Gastrocnemius medialis (tissue), 4 donors: ENCODE results near the gene NIPBL. TPM values are rescaled to one million over a fixed set of nuclear protein-coding genes. Genes with fewer than 3 reads are reported as not detected.

Source experiments
- ATAC-seq, 2 donors: fragments of 150-250 bp; one replicate each; pipeline ENCODE4 v1.9.1; 2016
- DNase-seq, 2 donors: peaks; one replicate each; pipeline ENCODE4 v3.0.0-alpha.2; 2019
- H3K27ac ChIP-seq, 4 donors: fragments of 200-600 bp; sonication (generic); 1 replicate in 1 of 4; 2 replicates in 3 of 4; pipeline ENCODE4 v1.5.1; 2016 to 2018; ENCODE audit warnings: mild to moderate bottlenecking in 2 of 4, moderate library complexity in 1 of 4
- H3K27me3 ChIP-seq, 3 donors: fragments of 200-600 bp; sonication (generic) in 2 of 3; 1 replicate in 1 of 3; 2 replicates in 2 of 3; pipeline versions ENCODE4 v1.5.1 to v1.6.0; 2016 to 2019; ENCODE audit warnings: mild to moderate bottlenecking in 1 of 3, moderate library complexity in 1 of 3
- H3K36me3 ChIP-seq, 2 donors: fragments of 200-600 bp; sonication (generic) in 1 of 2; one replicate each; pipeline ENCODE4 v1.5.1; 2017 to 2018
- H3K4me1 ChIP-seq, 2 donors: fragments of 200-600 bp; sonication (generic) in 1 of 2; one replicate each; pipeline ENCODE4 v1.5.1; 2016 to 2017; ENCODE audit warnings: mild to moderate bottlenecking in 2 of 2
- H3K4me3 ChIP-seq, 4 donors: fragments of 200-600 bp; sonication (generic) in 3 of 4; 1 replicate in 1 of 4; 2 replicates in 3 of 4; pipeline ENCODE4 v1.5.1; 2016 to 2019; ENCODE audit warnings: mild to moderate bottlenecking in 2 of 4
- H3K9me3 ChIP-seq, 3 donors: fragments of 200-600 bp; sonication (generic) in 2 of 3; 1 replicate in 1 of 3; 2 replicates in 2 of 3; pipeline ENCODE4 v1.5.1; 2016 to 2019
- CTCF ChIP-seq, 5 experiments: fragments of 450-650 bp in 3 of 5; fragments of 200-600 bp in 2 of 5; sonication (generic) in 2 of 5; IDR thresholded peaks in 4 of 5; conservative IDR thresholded peaks in 1 of 5; 1 replicate in 4 of 5; 2 replicates in 1 of 5; pipeline ENCODE4 v1.5.1; 2016 to 2019; ENCODE audit warnings: antibody characterized with exemption in 5 of 5, mild to moderate bottlenecking in 3 of 5, moderate library complexity in 3 of 5
- POLR2A ChIP-seq, 2 donors: fragments of 450-650 bp; IDR thresholded peaks; one replicate each; pipeline ENCODE4 v1.6.1; 2017; ENCODE audit warnings: antibody characterized with exemption in 2 of 2, mild to moderate bottlenecking in 2 of 2, moderate library complexity in 2 of 2
- in situ Hi-C, 4 donors: fragments of 200-750 bp; cut with MboI; loops; one replicate each; pipeline versions ENCODE4 v1.15.0 to v1.8.0; 2017; ENCODE audit warnings: low sequenced_read_pairs in 4 of 4
- intact Hi-C: fragments of 100-400 bp; cut with DNase I; formaldehyde crosslinking; loops from one replicate; pipeline ENCODE4 v1.15.1; 2023; ENCODE audit warnings: low total_unique reads
- total RNA-seq, 4 donors: library from RNA; depleted of rRNA; stranded (reverse); fragments of >200 nt; gene quantifications; one replicate each; pipeline versions ENCODE4 v1.1.0 to v1.2.3, GENCODE V29; 2016

NIPBL gene
- total RNA-seq, 4 donors from 2014 or later, result 15.0 to 49.6 (median 32.7) TPM

DNA sequence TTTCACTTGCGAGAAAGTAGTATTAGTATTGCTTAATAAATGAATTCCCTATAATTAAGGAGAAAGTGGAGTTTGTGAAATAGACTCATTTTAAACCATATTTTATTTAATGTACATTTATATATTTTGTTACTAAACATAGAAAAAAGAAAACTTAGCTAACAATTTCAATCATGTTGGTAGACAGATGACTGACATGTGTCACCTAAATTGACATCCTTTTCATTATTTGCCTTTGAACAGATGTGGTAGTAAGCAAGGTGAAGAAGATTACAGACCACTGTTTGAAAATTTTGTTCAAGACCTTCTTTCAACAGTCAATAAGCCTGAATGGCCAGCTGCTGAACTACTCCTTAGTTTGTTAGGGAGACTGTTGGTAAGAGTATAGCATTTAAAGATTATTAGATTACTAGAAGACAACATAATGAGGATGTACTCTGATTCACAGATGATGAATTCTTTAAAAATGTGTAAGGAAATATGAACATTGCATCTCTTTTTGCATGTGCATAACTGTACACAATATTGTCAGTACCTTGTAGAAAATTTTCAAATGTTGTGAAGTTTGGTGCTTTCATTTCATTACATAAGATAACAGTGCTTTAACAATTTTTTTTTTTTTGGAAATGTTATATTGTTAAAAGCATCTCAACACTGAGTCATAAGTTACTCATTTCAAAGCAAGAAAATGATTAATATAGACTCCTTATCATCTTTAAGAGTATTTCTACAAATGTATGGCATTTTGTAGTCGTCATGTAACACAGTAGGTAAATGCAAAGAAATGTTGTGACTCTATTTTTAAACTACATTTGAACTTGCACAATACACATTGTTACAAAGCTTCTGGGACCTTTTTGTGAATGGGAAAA is 139.5 kb downstream of the NIPBL start:
- no peaks in the 10 kb centered on the region for H3K27me3 ChIP-seq
- intact Hi-C loops, result no loop called here
- no peaks in the 10 kb centered on the region for H3K9me3 ChIP-seq
- H3K27ac ChIP-seq, result no peak overlapping the region
- DNase-seq (no peak), ATAC-seq (no peak)
- no peak overlapping the region for H3K4me3 ChIP-seq
- in situ Hi-C loops, result loop anchor here in 3 of 4 donors (25.0 kb wide), 2 partner anchors 279 to 296 kb away; no protein-coding TSS in a partner anchor
- no peak for TF ChIP-seq CTCF (IDR thresholded peaks at IDR 0.05 in 4 of 5, conservative IDR thresholded peaks at IDR 0.05 in 1 of 5)
- no peak for TF ChIP-seq POLR2A (IDR thresholded peaks at IDR 0.05)
- peaks cover 0 to 66% of the 10 kb centered on the region in 2 donors for H3K36me3 ChIP-seq
- no peaks in the 10 kb centered on the region for H3K4me1 ChIP-seq

DNA sequence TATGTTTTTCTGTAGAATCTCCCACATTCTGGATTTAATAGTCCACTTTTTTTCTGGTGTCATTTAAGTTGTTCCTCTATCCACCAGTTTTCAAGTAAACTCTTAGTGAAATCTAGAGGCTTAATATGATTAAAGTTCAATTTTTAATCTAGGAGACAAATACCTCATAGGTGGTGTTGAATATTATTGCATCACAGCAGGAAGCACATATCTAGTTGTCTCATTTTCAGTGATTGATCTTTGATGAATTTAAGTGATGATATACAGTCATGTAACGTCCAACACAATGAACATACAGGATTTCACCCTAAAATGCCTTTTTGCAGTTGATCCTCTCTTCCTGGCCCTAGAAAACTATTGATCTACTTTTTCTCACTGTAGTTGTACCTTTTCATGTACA is 152.3 kb downstream of the NIPBL start:
- H3K4me3 ChIP-seq, result no peak overlapping the region
- H3K36me3 ChIP-seq, result peaks cover 5 to 59% of the 10 kb centered on the region in 2 donors
- H3K27me3 ChIP-seq, result no peaks in the 10 kb centered on the region
- ATAC-seq (no peak), DNase-seq (no peak)
- H3K4me1 ChIP-seq, result no peaks in the 10 kb centered on the region
- intact Hi-C loops, result no loop called here
- H3K9me3 ChIP-seq, result no peaks in the 10 kb centered on the region
- H3K27ac ChIP-seq, result no peak overlapping the region
- in situ Hi-C loops, result loop anchor here in 3 of 4 donors (25.0 kb wide), 2 partner anchors 283 to 1933 kb away; no protein-coding TSS in a partner anchor
- TF ChIP-seq POLR2A (IDR thresholded peaks at IDR 0.05) (no peak), CTCF (IDR thresholded peaks at IDR 0.05 in 4 of 5, conservative IDR thresholded peaks at IDR 0.05 in 1 of 5) (no peak)

- DNase-seq (no peak), ATAC-seq (no peak)
- Histone ChIP-seq H3K4me1 (no peaks in the 10 kb centered on the region), H3K27ac (no peak overlapping the region), H3K27me3 (no peaks in the 10 kb centered on the region), H3K4me3 (no peak overlapping the region), H3K36me3 (peaks cover 5 to 54% of the 10 kb centered on the region in 2 donors), H3K9me3 (no peaks in the 10 kb centered on the region)
- in situ Hi-C loops (loop anchor here in 3 of 4 donors (25.0 kb wide), 2 partner anchors 283 to 1933 kb away; no protein-coding TSS in a partner anchor), intact Hi-C loops (no loop called here)
- TF ChIP-seq CTCF (IDR thresholded peaks at IDR 0.05 in 4 of 5, conservative IDR thresholded peaks at IDR 0.05 in 1 of 5), result no peak
- TF ChIP-seq POLR2A (IDR thresholded peaks at IDR 0.05), result no peak
Measured at GRCh38 chr5:37029436-37029835, 152.9 kb downstream of the NIPBL start.

DNA sequence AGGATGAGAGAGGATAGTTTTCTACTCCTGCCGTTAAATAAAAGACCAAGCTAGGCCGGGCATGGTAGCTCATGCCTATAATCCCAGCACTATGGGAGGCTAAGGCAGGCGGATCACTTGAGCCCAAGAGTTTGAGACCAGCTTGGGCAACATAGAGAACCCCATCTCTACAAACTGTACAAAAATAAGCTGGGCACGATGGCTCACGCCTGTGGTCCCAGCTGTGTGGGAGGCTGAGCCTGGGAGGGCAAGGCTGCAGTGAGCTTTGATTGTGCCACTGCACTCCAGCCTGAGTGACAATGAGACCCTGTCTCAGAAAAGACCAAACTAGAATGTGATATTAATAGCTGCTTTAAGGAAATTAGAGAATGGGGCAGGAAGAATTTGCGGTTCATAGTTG is 158.4 kb downstream of the NIPBL start:
- DNase-seq, result no peak
- in situ Hi-C loops, result loop anchor here in 3 of 4 donors (25.0 kb wide), 2 partner anchors 277 to 1927 kb away; no protein-coding TSS in a partner anchor
- H3K4me1 ChIP-seq, result no peaks in the 10 kb centered on the region
- intact Hi-C loops, result no loop called here
- no peak overlapping the region for H3K4me3 ChIP-seq
- H3K27me3 ChIP-seq, result no peaks in the 10 kb centered on the region
- no peaks in the 10 kb centered on the region for H3K9me3 ChIP-seq
- H3K36me3 ChIP-seq, result peaks cover 0 to 14% of the 10 kb centered on the region in 2 donors
- no peak for ATAC-seq
- no peak for TF ChIP-seq POLR2A (IDR thresholded peaks at IDR 0.05)
- no peak for TF ChIP-seq CTCF (IDR thresholded peaks at IDR 0.05 in 4 of 5, conservative IDR thresholded peaks at IDR 0.05 in 1 of 5)
- H3K27ac ChIP-seq, result no peak overlapping the region
